OCI-LY3 (cell line): ENCODE data around the gene AIRE.

Source experiments
- CTCF ChIP-seq: fragments of 200-600, 300-600 bp; sonication (generic); IDR thresholded peaks from 2 replicates; pipeline ENCODE4 v1.5.1; 2014; ENCODE audit warnings: antibody characterized with exemption, low read length, low read depth
- EZH2phosphoT487 ChIP-seq: fragments of 200-600 bp; shearing (Covaris generic); IDR thresholded peaks from 2 replicates; pipeline ENCODE4 v1.6.1; 2018; ENCODE audit warnings: antibody characterized with exemption, mixed run types, low read depth

- TF ChIP-seq CTCF (no peak), EZH2phosphoT487 (no peak)
These were observed 12.6 kb upstream of the AIRE start for GRCh38 chr21:44273046-44273445.
